Activated T-helper 1 cell treated with Interleukin-2 at 50 U/mL for 16 hours (primary cell): Measurements from ENCODE around the gene ANXA7.
"Not testable (repeated sequence)": the region's sequence is repeated elsewhere in the genome, so short reads cannot be mapped to it uniquely, and the experiment has no call there.

Experiments
- DNase-seq: peaks from one replicate; pipeline ENCODE4 v3.0.0-alpha.2; 2020; ENCODE audit warnings: low read depth

The ANXA7 gene

DNA sequence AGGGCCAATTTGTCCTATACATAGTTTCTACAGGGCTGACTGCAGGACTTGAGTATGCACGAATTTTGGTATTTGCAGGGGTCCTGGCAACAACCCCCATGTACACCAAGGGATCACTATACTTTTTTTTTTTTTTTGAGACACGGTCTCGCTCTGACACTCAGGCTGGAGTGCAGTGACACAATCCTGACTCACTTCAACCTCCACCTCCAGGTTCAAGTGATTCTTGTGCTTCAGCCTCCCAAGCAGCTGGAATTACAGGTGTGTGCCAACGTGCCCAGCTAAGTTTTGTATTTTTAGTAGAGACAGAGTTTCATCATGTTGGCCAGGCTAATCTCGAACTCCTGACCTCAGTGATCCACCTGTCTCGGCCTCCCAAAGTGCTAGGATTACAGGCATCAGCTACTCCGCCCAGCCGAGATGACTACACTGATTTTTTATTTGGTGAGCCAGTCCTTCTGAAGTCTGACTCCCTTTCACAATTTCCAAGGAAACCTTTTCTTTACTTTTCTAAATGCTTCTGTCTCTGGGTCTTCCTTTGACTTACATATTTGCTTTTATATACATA is 75.0 kb downstream of the ANXA7 start:
- no peak for DNase-seq

GRCh38 chr10:73333202-73333601 is 80.7 kb downstream of the ANXA7 start:
- no peak for DNase-seq

DNA sequence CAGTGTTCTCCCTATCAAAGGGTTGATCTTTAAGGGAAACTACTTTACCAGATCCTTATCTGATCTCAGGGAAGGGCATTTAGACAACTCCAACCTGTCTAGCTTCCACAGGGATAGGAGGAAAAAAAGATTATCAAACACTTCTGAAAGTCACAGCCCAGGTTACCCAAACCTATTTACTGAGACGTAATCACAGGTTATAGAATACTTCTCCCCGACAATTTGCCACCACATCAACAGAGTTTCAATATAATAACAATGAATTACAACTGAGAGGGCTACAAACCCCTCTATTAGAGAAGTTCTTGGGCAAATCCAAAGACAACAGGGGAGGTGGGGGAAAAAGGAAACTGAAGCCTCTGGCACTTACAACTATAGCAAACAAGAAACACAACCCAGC is 81.5 kb downstream of the ANXA7 start:
- DNase-seq, result no peak

- not testable (repeated sequence) for DNase-seq
Measured at GRCh38 chr10:73328523-73328922, 85.3 kb downstream of the ANXA7 start.

DNA sequence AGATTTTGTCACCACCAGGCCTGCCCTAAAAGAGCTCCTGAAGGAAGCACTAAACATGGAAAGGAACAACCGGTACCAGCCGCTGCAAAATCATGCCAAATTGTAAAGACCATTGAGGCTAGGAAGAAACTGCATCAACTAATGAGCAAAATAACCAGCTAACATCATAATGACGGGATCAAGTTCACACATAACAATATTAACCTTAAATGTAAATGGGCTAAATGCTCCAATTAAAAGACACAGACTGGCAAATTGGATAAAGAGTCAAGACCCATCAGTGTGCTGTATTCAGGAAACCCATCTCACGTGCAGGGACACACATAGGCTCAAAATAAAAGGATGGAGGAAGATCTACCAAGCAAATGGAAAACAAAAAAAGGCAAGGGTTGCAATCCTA is 88.6 kb downstream of the ANXA7 start:
- not testable (repeated sequence) for DNase-seq
